GM21528 (cell line): ENCODE data around the gene FAM20A.

Experiments
- ATAC-seq: cut with Tn5 transposase; IDR thresholded peaks from one replicate; pipeline ENCODE4 v1.9.1; 2021; ENCODE audit warnings: mild to moderate bottlenecking, moderate library complexity; ENCODE audit not compliant: unreplicated experiment, low FRiP score

FAM20A gene

DNA sequence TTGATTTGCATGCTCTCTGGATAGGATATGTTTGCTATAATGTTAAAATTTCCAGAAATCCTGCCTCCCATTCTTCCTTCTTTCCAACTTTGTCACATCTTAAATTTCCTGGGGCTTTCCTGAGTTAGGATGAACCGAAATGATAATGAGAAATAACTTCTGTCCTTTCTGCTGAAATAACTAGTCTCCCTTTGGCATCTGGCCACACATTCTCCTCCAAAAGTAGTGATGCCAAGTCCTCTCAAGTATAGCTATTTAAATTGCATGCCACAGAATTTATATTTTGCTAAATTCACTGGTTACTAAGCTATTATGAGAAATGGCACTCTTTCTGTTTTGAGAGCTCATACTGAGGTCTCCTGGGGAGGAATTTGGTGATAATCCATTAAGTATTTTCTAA lies 30.6 kb downstream of the FAM20A start:
- ATAC-seq: no peak

DNA sequence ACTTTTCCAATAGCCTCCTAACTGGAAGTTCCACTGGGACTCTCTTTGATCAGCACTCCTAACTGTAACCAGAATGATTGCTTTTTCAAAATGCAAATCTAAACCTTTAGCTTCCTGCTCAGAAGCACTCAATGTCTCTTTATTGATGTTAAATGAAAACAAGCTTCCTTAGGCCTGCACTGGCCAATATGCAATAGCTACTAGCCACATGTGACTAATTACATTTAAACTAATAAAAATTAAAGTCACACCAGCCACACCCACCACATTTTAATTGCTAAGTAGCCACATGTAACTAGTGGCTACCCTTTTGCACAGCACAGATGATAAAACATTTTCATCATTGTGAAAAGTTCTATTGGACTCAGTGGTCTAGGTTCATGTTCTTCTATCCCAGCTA lies 31.8 kb downstream of the FAM20A start:
- no peak for ATAC-seq

DNA sequence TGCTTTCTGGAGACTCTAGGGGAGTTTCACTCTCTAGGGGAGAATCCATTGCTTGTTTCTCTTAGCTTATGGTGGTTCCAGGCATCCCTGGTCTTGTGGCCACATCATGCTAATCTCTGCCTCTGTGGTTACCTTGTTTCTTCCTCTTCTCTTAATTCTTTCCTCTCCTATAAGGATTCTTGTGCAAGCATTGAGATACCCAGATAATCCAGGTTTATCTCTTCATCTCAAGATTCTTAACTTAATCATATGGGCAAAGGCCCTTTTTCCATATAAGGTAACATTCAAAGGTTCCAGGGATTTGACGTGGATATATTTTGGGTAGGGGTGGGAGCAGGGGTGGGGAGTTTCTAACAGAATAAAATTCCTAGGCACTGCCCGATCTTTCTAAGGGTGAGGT lies 32.6 kb downstream of the FAM20A start:
- no peak for ATAC-seq

DNA sequence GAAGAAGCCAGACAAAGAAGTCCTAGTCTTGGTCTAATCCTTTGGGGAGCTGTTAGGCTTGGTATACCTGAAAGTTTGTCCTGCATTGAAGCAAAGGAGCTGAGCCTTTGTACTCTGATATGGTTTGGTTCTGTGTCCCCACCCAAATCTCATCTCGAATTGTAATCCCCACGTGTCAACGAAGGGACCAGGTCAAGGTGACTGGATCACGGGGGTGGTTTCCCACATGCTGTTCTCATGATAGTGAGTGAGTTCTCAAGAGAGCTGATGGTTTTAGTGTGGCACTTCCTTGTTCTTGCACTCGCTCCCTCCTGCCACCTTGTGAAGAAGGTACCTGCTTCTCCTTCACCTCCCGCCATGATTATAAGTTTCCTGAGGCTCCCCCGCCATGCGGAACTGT lies 33.6 kb downstream of the FAM20A start:
- no peak for ATAC-seq

DNA sequence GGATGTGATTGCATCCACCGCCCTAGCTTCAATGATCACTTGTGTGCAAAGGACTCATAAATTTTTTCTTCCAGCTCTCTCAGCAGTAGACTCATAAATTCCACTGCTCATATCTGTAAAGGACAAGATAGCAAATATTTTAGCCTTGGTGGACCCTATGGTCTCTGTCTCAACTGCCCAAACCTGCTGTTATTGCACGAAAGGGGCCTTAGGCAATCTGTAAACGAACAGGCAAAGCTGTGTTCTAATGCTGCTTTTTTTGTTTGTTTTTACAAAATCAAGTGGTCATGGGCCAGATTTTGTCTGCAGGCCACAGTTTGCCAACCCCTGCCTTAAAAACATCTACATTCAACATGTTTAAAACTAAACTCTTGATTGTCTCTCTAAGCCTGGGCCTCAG lies 34.1 kb downstream of the FAM20A start:
- ATAC-seq: no peak

DNA sequence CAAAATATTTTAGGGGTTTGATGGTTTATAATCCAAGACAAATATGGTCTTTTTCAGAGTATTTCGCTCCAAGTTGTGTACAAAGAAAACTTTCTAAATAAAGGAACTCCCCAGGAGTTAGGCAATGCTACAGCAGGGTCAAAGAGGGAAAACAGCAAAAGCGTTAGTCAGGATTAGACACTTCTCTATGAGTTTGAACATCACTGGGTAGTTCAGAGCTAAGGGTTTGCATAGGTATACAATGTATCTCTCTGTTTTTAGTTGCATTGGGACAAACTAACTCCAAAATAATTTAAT lies 34.8 kb downstream of the FAM20A start:
- ATAC-seq: no peak

DNA sequence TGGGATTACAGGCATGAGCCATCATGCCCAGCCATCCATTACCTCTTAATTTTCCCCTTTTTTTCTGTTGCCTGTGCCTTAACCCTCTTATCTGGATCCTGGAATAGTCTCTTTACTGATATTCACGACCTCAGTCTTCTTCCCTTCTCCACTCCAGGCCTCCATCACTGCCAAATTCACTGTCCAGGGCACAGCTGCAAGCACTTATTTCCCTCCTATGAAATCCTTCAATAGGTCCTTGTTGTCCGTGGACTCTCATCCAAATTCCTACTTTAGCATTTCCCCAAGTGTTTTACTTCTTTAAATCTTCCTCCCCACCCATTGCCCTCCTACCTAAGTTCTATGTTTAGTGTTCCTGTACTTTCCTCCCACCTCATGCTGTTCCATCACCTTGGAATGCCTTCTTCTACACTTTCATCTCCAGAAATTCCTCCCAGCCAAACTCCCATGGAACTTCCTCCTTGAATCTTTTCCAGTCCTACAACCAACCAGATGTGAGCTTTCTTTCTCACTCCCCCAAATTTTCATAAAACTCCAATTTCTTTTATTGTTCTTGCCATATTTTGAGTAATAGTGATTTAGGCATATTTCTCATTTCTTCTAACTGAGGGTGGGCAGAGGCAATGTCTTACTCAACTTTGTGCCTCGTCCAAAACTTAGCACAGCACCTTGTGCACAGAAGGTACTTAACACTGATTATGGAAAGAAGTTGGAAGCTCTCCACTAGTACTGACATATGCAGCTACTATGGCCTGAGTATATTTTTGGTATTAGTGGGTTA lies 35.3 kb downstream of the FAM20A start:
- ATAC-seq: no peak

DNA sequence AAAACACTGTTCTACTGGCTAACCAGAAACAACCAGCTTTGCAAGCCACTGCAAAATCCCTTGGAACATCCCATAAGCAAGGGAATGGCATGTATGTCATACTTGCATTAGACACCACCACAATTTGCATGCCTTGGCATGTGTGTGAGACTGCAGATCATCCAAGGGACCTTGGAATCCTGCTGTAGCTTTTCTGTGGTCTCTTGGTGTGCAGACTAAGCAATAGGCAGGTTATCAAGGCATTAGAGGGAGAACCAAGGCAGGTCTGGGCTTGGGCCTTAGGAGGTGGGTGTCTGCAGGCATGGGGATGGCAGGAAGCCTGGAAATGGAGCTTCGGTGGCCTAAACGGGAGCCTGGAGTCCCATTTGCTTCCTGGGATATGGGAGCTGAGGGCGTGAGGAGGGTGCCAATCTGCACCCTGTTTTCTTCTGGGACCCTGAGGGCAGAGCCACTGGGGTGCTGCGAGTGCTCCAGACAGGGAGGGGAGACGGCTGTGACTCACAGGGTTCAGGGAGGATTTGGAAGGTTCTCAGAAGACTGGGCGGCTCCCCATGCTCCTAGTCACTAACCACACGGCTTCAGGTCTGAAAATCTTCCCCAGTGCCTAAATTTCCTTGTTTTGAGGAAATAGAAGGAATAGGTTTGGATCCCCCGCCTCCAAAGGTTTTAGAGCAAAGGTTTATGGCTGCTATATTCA lies 36.6 kb downstream of the FAM20A start:
- no peak for ATAC-seq

DNA sequence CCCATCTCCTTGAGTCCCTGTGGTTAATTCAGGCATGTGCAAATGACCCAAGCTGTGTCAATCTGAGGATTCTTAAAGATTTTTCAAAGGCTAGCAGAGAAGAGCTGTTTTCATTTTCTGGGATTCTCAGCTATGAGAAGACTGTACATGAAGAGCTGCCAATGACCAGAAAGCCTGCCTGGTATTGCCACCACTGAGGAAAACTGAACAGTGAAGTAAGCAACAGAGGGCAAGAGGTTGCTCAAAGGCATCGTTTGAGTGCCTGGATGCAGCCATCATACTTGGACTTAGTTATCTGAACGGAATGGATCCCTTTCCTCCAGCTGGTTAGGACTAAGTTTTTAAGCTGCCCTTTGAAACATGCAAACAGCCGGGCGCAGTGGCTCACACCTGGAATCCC lies 38.4 kb downstream of the FAM20A start:
- no peak for ATAC-seq

DNA sequence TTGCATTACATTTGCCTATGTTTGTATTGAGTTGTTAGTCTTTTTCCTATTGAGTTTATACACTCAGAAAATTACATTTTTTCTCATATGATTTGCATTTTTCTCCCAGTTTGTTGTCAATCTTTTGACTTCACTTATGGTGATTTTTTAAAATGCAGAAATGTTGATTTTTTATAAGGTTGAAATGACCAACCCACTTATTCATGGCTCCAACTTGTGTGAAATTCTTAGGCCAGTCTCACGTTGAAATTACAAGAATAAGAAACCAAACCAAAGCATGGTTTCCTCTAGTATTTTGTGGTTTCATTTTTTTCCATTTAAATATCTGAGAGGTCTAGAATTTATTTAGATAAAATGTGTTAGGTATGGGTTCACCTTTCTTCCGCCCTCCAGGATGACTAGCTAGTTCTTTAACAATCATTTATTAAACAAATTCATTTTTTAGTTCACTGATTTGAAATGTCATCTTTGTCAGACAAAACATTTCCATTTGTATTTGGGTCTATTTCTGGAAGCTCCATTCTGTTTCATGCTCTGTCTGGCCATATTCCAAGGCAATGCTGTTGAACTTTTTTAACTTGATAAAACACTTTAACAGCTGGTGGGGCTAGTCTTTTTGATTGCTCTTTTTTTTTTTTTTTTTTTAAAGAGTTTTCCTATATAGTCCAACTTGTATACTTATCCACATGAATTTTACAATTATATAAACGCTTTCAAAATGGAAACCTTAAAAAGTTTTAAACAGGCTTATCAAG lies 40.0 kb downstream of the FAM20A start:
- ATAC-seq: no peak

DNA sequence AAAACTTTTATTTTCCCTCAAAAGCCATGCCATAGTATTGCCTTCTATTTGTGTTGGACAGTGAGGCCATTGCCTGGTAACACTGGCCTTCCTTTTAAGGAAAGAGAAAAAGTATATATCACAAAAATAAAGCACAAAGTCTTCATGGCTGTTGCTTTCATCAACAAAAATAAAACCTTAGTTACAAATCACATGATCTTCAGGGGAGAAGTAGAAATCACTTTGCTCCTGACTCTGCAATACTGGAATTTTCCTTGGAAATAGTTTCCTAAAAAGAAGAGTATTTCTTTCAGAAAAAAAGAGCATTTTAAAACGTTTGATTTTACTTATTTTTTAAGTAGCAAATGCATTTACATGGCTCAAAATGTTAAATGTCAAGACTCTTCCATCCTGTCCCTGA lies 41.9 kb downstream of the FAM20A start:
- ATAC-seq: no peak

DNA sequence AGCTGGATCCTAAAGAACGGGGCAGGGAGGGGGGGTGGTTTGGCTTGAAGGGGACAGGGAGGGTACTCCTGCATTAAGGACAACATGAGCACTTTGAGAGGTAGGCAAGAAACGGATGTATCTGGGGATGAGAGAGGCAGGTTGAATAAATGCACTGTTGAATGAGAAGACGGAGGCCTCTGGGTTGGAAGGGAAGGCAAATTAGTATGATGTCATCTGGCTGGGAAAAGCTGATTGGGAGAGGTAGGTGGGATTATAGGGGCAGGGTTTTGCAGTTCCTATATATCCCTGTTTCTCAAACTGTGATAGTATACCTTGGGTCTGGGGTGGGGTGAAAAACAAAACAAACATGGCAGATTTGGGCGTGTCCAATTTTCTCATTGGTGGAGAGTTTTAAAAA lies 44.6 kb downstream of the FAM20A start:
- ATAC-seq: no peak

DNA sequence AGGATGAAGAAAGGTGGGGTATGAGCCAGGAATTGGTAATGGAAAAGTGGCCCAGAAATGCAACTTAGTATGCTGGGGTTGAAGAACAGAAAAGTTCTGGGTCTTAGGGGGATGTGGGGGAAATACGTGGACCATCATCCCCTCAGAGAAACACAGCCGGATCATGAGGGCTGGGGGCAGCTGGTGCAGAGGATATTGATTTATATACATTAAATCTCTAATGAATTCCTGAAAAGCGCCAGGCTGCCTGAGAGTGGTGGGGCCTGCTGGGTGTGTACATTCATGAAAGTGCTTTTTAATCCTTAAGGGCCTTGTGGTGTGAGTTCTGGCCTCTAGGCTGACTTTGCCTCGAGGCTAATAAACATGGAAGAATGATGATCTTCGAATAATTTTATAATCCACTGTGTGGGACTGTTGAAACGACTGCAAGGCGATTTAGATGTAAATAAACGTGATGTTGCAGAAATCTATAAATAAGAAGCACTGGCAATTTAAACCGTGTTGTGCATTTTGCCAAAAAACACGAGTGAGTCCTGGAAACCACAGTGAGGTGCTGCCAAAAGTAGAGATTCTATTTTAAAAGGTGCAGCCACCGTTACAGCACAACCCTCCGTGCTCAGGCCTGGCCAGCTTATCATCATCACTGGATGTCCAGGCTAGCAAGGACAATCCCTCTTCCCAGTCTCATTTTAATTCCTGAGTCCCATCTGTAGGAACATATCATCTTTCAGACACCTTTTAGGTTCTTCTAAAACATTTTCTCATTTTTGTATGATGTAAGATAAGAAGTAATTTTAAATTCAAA lies 56.9 kb downstream of the FAM20A start:
- no peak for ATAC-seq

DNA sequence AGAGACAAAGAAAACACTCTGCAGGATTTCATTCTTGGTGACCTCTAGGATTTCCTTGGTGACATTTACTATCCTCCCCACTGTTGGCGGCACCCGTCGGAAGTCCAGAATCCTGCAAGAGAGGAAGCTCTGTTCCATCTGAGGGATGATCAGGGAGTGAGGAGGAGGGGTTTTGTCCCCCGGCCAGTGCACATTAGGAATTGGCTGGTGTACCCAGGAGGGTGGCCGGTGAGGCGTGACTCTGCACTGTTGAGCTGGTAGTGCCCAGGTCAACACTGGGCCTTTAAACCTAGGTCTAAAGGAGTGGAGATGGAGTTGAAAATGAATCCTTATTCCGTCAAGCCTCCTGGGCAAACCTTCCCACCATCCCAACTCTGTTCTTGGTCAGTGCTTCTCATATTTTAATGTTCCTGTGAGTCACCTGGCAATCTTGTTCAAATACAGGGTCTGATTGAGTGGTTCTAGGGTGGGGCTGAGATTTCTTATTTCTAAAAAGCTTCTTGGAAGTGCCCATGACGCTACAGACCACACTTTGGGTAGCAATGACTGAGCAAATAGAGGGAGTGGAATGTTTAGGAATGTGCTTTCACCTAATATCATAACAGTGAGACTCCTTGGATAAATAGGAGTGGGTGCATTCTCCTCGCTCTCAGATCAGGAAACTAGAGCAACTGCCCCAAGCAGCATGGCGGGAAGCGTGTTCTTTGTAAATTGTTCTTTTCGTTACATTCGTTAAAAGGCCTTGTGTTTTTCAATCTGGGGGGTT lies 58.3 kb downstream of the FAM20A start:
- no peak for ATAC-seq

DNA sequence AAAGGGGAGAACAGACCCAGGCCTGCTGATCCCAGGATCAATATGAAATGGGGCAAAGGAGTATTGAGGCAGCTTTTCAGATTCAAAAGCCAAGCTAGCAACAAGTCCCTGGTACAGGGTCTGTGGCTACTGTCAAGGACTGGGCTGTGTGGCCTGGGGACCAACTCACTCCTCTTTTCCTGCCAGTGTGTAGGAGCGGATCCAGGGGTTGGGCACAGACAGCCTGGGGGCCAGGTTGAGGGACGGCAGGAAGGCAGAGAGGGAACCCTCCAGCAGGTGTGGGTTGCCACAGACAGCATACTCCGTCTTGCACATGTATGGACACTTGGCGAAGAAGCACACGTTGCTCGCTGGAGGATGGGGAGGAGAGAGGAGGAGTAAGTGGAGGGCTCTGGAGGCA lies 59.4 kb downstream of the FAM20A start:
- no peak for ATAC-seq

DNA sequence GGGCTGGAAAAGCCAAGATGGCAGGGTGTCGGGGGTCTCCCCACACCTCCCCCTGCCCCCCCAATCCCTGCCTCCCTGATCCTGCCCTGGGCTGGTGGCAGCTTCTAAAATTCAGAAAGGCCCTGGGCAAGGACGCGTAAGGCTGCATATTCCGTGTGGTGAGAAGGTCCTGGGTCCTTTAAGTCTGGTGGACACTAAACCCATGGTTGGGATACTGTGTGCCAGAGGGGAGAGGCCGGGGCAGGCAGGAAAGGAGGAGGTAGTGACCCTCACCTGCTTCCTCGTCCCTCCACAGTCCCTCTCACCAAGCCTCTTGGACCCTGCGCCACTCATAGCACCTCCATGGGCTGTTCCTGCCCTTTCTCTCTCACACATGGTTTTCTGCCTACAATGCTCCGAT lies 60.2 kb downstream of the FAM20A start:
- no peak for ATAC-seq

DNA sequence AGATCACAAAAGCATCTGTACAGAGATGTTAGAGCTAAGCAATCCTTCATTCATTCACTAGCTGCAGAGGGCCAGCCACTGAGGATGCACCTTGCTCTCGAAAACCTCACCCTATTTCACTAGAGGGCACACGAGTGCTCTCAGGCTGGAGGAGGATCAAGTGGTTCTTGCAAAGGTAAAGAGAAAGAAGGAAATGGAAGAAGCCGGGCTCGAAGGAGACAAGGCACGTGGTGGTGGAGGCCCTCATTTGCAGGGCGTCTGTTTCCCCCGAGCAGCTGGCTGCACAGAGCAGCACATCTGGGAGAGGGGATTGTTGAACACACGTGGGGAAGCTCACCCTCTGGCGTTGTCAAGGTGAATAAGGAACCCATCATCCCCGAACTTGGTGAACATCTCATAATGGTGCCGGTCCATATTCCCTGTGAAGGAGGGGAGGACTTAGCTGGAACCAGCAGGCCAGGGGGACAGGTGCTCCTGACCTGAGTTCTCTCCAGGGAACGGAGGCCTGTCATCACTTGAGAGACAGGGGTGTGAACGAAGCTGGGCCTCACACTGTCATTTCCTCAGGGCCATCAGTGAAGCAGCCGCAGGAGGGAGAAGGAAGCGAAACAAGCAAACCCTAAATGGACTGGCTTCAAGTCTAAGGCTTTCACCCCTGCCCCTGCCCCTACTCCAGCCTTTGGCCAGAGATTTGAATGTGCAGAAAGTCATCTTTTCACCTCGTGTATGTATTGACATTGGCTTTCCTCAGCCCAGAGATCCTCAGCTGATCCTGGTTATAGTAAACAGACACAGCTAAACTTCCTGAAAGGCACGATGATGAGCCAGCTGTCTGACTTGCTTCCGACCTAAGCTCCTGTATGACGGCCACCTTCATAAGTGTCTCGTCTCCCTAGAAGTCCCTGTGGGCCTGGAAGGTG lies 61.4 kb downstream of the FAM20A start:
- no peak for ATAC-seq

DNA sequence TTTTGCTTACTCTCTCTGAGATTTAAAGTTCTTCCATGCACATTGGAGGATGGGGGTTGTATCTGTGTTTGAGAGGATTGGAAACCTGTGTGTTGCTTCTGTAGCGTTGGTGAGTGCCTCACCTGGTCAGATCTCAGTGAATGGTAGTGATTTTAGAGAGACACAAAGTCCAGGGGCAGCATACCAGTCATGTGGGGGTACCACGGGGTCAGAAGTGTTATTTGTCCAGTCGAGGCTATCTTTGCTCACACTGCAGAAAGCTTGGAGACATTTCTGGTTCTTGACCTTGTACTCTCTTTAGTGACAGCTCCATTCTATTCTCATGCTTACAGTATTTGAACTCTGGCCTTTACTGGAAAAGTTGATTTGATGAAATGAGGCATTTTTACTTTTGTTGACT lies 65.2 kb downstream of the FAM20A start:
- ATAC-seq: no peak

DNA sequence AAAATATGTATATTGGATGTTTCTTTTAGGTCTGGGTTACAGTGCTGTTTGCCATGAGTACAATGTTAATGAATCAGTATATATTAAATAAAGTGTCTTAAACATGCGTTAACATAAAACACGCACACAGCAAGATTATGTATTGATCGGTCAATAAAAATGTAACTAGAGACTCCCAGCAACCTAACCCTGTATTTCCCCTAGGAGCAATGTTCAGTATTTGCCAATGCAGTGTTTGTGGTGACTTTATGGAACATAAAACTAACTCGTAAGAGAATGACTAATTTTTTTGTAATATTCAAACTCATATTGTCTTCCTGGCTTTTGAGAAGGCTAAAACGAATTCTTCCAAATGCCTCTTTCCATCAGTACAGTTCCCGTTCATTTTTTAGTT lies 66.5 kb downstream of the FAM20A start:
- ATAC-seq: no peak
